HepG2 (cell line): ENCODE results near the gene TNFRSF1B. TPM values are rescaled to one million over a fixed set of nuclear protein-coding genes. Genes with fewer than 3 reads are reported as not detected.

Experiments
- HNF4A ChIP-seq: sonication (generic); formaldehyde crosslinking; IDR thresholded peaks from 2 replicates; pipeline ENCODE4 v1.4.0; 2020; ENCODE audit warnings: missing genetic modification reagents
- LCORL ChIP-seq, 2 experiments: fragments of 450-650 bp in 1 of 2; sonication (generic) in 1 of 2; formaldehyde crosslinking in 1 of 2; IDR thresholded peaks; 2 replicates each; pipeline versions ENCODE4 v1.5.0 to v1.6.1; 2017 to 2020; ENCODE audit warnings: antibody characterized with exemption in 1 of 2, missing genetic modification reagents in 1 of 2
- ZNF138 ChIP-seq: sonication (generic); formaldehyde crosslinking; IDR thresholded peaks from 2 replicates; pipeline ENCODE4 v1.5.0; 2020; ENCODE audit warnings: mild to moderate bottlenecking, low read depth, missing genetic modification reagents
- polyA plus RNA-seq, 8 experiments: library from polyadenylated mRNA; depleted of rRNA in 3 of 8; stranded (reverse) in 7 of 8; unstranded in 1 of 8; fragments of >200 nt; fragmentation: Illumina TruSeq in 4 of 8; extraction: Trizol in 4 of 8; gene quantifications; 2 replicates each; pipeline versions ENCODE4 v1.2.1 to v1.2.3, GENCODE V29; 2011 to 2016; ENCODE audit warnings: low read depth in 4 of 8, missing spikeins in 1 of 8, mixed read lengths in 1 of 8; ENCODE audit not compliant: insufficient read depth in 1 of 8
- total RNA-seq, 5 experiments: library from RNA; depleted of rRNA; stranded (reverse); fragments of >200 nt; fragmentation: Illumina TruSeq; extraction: Trizol; gene quantifications; 2 replicates each; pipeline ENCODE4 v1.2.3, GENCODE V29; 2016; ENCODE audit warnings: low read depth in 1 of 5
- TF ChIP-seq, protein P1 (sequence below): sonication (generic); formaldehyde crosslinking; IDR thresholded peaks from 2 replicates; pipeline ENCODE4 v1.8.1; 2023; ENCODE audit warnings: missing genetic modification reagents, mild to moderate bottlenecking, borderline replicate concordance
- TF ChIP-seq, protein P2 (sequence below): IDR thresholded peaks from 2 replicates; pipeline ENCODE4 v1.6.1; 2016
- TF ChIP-seq, protein P3 (sequence below): sonication (generic); formaldehyde crosslinking; IDR thresholded peaks from 2 replicates; pipeline ENCODE4 v1.4.0; 2020; ENCODE audit warnings: missing genetic modification reagents, borderline replicate concordance
- TF ChIP-seq, protein P4 (sequence below): IDR thresholded peaks from 2 replicates; pipeline ENCODE4 v1.6.1; 2016; ENCODE audit warnings: mild to moderate bottlenecking
- TF ChIP-seq, protein P5 (sequence below), 2 experiments: sonication (generic) in 1 of 2; formaldehyde crosslinking in 1 of 2; IDR thresholded peaks; 2 replicates each; pipeline versions ENCODE4 v1.4.0 to v1.6.1; 2016 to 2020; ENCODE audit warnings: borderline replicate concordance in 1 of 2, low read depth in 1 of 2, mild to moderate bottlenecking in 1 of 2, missing genetic modification reagents in 1 of 2

TNFRSF1B gene
- total and polyA plus RNA-seq, 2 of the 13 experiments (the other 11 are each of a cell fraction or from before 2014, with no cell fraction given): 0.04 to 0.11 TPM

DNA sequence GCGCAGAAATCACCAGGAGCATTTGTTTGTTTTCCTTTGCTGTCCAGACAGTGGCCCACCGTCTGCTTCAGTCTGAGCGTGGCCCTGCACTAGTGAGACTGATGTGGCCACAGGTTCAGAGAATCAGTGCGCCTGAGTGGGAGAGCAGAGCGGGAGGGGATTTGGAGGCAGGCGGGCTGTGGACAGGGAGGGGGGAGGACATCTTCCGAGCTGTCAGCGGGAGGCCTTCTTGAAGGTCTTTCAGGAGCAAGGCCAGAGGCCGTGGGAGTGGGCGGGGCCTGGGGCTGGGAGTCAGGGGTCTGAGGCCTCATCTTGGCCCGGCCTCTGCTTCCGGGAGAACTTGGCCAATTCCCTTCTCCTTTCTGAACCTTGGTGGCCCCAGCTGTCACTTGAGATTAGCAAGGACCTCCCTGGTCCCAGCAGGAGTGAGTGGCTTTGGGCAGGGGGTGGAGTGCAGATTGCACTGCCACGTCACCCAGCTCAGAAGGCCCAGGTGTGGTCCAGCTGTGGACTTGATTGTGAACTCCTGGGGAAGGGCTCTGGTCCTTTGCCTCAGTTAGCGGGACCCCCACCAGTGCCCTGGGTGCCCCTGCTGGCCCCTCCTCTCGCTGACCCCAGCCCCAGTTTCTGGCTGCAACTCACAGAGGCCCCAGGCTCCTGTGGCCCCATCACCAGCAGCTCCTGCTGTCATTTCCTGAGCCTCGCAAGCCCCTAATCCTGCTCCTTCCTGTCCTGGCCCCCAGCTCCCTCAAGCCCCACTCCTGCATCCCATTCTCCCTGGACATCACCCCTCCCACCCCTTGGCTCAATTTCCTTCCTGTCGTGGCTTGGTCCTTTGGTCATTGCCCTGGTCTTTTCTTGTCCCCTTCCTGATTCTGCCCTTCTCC, 8.4 kb downstream of the TNFRSF1B start (continued):
- TF ChIP-seq, protein P1, sequence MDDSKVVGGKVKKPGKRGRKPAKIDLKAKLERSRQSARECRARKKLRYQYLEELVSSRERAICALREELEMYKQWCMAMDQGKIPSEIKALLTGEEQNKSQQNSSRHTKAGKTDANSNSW (CRISPR knock-in tag): no peak
- TF ChIP-seq, protein P2, sequence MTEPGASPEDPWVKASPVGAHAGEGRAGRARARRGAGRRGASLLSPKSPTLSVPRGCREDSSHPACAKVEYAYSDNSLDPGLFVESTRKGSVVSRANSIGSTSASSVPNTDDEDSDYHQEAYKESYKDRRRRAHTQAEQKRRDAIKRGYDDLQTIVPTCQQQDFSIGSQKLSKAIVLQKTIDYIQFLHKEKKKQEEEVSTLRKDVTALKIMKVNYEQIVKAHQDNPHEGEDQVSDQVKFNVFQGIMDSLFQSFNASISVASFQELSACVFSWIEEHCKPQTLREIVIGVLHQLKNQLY: no peak
- no peak for TF ChIP-seq LCORL (IDR thresholded peaks at IDR 0.05)
- TF ChIP-seq LCORL (CRISPR knock-in tag; IDR thresholded peaks at IDR 0.05): no peak
- TF ChIP-seq HNF4A (CRISPR knock-in tag): no peak
- TF ChIP-seq, protein P3, sequence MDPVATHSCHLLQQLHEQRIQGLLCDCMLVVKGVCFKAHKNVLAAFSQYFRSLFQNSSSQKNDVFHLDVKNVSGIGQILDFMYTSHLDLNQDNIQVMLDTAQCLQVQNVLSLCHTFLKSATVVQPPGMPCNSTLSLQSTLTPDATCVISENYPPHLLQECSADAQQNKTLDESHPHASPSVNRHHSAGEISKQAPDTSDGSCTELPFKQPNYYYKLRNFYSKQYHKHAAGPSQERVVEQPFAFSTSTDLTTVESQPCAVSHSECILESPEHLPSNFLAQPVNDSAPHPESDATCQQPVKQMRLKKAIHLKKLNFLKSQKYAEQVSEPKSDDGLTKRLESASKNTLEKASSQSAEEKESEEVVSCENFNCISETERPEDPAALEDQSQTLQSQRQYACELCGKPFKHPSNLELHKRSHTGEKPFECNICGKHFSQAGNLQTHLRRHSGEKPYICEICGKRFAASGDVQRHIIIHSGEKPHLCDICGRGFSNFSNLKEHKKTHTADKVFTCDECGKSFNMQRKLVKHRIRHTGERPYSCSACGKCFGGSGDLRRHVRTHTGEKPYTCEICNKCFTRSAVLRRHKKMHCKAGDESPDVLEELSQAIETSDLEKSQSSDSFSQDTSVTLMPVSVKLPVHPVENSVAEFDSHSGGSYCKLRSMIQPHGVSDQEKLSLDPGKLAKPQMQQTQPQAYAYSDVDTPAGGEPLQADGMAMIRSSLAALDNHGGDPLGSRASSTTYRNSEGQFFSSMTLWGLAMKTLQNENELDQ: no peak
- TF ChIP-seq, protein P4, sequence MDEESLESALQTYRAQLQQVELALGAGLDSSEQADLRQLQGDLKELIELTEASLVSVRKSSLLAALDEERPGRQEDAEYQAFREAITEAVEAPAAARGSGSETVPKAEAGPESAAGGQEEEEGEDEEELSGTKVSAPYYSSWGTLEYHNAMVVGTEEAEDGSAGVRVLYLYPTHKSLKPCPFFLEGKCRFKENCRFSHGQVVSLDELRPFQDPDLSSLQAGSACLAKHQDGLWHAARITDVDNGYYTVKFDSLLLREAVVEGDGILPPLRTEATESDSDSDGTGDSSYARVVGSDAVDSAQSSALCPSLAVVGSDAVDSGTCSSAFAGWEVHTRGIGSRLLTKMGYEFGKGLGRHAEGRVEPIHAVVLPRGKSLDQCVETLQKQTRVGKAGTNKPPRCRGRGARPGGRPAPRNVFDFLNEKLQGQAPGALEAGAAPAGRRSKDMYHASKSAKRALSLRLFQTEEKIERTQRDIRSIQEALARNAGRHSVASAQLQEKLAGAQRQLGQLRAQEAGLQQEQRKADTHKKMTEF (CRISPR knock-in tag): no peak
- TF ChIP-seq, protein P5, sequence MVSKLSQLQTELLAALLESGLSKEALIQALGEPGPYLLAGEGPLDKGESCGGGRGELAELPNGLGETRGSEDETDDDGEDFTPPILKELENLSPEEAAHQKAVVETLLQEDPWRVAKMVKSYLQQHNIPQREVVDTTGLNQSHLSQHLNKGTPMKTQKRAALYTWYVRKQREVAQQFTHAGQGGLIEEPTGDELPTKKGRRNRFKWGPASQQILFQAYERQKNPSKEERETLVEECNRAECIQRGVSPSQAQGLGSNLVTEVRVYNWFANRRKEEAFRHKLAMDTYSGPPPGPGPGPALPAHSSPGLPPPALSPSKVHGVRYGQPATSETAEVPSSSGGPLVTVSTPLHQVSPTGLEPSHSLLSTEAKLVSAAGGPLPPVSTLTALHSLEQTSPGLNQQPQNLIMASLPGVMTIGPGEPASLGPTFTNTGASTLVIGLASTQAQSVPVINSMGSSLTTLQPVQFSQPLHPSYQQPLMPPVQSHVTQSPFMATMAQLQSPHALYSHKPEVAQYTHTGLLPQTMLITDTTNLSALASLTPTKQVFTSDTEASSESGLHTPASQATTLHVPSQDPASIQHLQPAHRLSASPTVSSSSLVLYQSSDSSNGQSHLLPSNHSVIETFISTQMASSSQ (IDR thresholded peaks at IDR 0.05; ENCODE audit: low read depth): no peak
- TF ChIP-seq, protein P5 (CRISPR knock-in tag; IDR thresholded peaks at IDR 0.05; ENCODE audit: borderline replicate concordance): no peak
- TF ChIP-seq ZNF138 (CRISPR knock-in tag): no peak
